Amygdala (tissue), 56 donors: ENCODE data around the gene STX1B.

Experiments used
- DNase-seq, 56 donors: peaks; one replicate each; lab custom pipeline; 2025; lab: John Stamatoyannopoulos, UW

STX1B gene

DNA sequence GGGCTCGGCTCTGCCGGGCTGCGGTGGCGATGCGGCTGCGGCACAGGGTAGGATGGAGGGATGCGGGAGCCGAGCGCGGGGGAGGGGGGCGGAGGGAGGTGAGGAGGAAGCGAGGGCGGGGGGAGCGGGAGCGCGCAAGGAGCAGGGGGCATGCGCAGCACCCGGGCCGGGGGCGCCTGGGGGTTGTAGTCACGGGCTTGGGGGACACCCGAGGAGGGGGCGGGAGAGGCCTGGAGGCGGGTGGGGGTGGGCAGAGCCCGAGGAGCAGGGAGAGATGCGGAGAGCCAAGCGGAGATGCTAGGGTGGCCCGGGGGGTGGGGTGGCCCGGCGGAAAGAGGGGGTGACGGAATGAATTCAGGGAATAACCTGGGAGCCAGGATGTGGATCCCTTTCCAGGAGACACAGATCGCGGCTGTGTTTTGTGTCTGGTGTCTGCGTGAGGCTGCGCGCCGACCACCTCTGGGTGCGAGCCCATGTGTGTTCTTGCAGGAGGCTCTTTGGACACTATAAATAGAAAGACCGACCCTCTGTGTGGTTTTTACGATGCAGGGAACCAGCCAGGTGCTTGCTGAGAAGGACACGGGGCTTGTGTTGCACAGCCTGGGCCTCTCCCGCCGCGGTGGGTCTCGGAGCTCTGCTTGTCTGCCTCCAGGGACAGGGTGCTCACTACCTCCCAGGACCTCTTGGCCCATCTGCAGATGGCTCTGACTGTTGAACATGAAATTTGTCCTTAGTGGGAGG lies at the start of gene STX1B:
Gene STX1B, minus strand, starts transcription at position 54 of the 741 bp plus-strand sequence. CDS start 242 bp downstream, outside the sequence.
- peak in 43 of 56 donors; percentile 22 to 76 (median 48) for DNase-seq

DNA sequence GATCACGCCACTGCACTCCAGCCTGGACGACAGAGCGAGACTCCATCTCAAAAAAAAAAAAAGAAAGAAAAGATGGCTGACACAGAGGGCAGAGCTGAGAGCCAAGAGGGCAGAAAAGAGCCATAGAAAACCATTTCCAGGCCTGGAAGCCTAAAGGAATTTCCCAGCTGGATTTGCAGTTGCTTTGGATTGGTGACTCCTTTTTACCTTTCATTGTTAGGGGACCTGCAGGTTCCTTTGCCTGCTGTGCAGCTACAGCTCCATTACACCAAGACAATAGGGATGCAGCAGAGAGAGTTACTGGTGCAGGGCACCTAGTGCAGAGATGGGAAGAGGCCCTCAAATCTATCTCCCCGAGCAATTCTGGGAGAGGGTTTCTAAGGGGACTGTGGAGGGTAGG lies 45.2 kb upstream of the STX1B start:
- no peak for DNase-seq

- DNase-seq, result no peak
These were observed 41.7 kb upstream of the STX1B start for GRCh38 chr16:31052114-31052513.

DNA sequence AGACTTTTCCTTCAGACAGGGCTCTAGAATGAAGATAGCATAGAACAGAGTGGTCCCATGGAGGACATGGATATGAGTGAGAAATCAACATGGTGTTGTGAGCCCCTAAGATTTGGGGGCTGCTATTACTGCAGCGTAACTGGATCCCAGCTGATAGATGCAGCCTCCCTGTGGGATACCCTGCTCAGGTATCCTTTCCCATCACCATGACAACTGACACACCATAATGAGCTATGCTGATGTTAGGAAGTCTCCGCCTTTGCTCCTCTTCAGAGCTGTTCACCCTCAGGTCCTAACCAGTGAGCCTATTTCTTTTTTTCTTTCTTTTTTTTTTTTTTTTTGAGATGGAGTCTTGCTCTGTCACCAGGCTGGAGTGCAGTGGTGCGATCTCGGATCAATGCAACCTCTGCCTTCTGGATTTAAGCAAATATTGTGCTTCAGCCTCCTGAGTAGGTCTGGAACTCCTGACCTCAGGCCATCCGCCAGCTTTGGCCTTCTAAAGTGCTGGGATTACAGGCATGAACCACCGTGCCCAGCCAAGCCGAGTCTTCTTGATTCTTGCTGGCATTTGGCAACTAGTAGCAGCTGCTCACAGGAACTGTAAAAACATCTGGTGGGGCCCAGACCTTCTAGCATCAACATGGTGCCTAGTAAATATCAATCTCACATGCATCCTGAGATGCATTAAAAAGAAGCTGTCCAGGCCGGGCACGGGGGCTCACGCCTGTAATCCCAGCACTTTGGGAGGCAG lies 40.0 kb upstream of the STX1B start:
- no peak for DNase-seq

DNA sequence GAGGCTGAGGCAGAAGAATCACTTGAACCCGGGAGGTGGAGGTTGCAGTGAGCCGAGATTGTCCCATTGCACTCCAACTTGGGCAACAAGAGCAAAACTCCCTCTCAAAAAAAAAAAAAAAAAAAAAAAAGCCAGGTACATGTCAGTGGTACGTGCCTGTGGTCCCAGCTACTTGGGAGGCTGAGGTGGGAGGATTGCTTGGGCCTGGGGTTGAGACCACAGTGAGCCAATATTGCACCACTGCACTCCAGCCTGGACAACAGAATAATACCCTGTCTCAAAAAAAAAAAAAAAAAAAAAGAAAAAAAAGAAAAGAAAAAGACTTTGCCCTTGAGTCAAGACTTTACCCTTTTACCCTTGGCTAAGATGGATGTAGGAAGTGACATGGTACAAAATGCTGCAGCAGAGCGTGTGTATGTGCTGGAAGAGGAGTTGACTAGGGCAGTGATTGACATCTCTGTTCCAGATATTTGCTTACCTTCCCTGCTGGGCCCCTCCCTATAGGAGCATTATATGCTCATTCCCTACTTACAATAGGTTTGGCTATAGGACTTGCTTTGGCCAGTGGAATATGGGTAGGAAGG lies 33.6 kb upstream of the STX1B start:
- DNase-seq, result no peak

DNA sequence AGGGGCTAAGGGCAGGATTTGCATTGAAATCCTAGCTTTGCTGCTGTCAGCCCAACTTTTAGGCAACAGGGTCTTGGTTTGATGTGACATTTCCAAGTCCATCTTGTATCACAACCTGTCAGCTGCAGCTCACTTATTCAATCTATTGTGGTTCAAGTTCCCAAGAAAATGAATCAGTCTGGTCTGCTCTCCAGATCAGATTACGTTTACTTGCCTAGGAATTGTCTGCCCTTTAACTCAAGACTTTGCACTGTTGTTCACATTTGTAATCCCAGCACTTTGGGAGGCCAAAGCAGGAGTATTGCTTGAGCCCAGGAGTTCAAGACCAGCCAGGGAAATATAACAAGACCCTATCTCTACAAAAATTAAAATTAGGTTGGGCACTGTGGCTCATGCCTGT lies 32.9 kb upstream of the STX1B start:
- no peak for DNase-seq

DNA sequence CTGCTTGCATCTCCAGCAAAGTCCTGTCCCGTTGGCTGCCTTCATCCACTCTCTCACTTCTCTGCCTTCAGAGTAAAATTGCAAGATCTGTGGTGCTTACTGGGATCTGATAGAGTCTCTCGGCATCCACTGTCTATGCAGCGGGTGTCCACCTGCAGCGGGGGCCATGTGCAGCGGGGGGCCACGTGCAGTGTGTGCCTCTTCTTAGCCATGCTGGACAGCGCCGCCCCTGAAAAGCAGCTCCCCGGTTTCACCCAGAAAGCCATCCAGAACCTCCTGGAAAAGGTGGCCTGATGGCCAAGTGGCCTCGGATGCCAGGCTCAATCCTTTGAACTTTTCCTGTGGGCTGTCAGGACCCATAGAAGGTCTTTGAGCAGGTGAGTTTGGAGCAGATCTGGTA lies 32.4 kb upstream of the STX1B start:
- no peak for DNase-seq

GRCh38 chr16:31038993-31039392 lies 28.6 kb upstream of the STX1B start:
- DNase-seq, result peak in 14 of 56 donors; percentile 2 to 57 (median 18)

- DNase-seq, result no peak
These were observed 26.3 kb upstream of the STX1B start for GRCh38 chr16:31036691-31037090.

- peak; percentile 9 to 91 (median 78) for DNase-seq
These were observed 23.5 kb upstream of the STX1B start for GRCh38 chr16:31033709-31034492.

- DNase-seq, result peak; percentile 89 to 100 (median 96)
These were observed 22.6 kb upstream of the STX1B start, which contains the start of gene STX4 for GRCh38 chr16:31032736-31033708. Gene STX4 (plus strand): TSS chr16:31033558. CDS start chr16:31033806, 248 bp downstream.

GRCh38 chr16:31031276-31031675 lies 20.8 kb upstream of the STX1B start:
- no peak for DNase-seq

- no peak for DNase-seq
These were observed 18.8 kb upstream of the STX1B start for GRCh38 chr16:31029272-31029671.

DNA sequence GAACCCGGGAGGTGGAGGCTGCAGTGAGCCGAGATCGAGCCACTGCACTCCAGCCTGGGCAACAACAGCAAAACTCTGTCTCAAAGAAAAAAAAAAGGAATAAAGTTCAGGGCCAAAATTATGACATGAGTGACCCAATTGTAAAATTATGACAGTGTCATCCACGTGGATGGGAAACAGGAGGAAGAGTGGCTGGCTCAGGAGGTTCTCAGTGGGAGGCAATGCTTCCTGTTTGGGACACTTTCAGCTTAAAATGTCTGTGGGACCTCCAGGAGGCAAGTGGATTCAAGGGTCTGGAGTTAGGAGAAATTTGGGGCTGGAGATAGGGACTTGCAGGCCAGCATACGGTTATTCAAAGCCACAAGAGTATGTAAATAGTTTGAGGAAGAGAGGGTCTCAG lies 14.9 kb upstream of the STX1B start:
- DNase-seq, result no peak

DNA sequence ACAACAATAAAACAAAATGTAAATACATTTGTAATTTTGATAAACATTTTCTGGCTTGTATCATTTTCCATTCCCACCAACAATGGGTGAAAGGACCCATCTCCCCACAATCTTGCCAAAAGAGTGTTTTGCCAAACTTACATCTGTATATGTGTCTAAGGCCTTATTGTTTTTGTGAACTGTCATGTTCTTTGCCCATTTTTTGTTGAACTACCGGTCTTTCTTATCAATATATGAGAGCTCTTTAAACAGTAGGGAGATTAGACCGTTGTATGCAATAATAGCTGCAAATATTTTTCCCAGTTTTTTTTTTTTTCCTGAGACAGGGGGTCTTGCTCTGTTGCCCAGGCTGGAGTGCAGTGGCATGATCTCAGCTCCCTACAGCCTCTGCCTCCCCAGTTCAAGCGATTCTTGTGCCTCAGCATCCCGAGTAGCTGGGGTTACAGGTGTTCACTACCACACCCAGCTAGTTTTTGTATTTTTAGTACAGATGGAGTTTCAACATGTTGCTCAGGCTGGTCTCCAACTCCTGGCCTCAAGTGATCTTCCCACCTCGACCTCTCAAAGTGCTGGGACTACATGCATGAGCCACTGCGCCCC lies 13.3 kb upstream of the STX1B start:
- no peak for DNase-seq

- DNase-seq, result no peak
These were observed 12.8 kb upstream of the STX1B start for GRCh38 chr16:31023252-31023602.

DNA sequence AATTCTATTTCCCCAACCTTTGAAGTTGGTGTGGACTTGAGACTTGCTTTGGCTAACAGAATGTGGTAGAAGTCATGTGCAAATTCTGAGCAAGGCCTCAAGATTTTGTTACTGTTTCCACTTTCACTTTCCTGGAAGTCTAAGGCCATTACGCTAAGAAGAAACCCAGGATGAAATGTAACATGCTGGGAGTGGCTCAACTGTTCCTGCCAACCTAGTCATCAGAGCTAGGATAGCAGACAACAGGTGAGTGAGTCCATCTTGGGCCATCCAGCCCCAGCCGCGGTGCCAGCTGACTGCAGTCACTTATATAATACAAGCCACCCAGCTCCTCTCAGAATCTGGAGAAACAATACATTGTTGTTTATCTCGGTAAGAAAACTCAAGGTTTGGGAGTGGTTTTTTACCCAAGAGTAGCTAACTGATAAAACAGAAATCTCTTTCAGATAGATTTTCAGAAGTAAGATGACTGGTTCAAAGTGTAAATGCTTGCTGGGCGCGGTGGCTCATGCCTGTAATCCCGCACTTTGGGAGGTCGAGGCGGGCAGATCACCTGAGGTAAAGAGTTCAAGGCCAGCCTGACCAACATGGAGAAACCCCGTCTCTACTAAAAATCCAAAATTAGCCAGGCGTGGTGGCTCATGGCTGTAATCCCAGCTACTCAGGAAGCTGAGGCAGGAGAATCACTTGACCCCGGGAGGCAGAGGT lies 12.3 kb upstream of the STX1B start:
- no peak for DNase-seq

DNA sequence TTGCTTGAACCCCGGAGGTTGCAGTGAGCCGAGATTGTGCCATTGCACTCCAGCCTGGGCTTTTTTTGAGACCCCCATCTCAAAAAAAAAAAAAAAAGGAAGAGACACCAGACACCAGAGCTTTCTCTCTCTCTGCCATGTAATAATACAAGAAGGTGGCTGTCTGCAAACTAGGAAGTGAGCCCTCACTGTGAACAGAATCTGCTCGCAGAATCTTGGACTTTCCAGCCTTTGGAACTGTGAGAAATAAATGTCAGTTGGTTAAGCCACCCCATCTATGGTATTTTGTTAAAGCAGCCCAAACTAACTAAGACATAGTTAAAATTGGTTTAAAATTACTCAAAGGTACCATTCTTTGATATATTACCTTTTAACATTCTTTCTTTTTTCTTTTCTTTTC lies 10.1 kb upstream of the STX1B start:
- no peak for DNase-seq
